WTC11 (cell line): Measurements from ENCODE around the gene GALR3. TPM values are rescaled to one million over a fixed set of nuclear protein-coding genes. Genes with fewer than 3 reads are reported as not detected.

Experiments
- AFF4 ChIP-seq: sonication (generic); formaldehyde crosslinking; IDR thresholded peaks from 2 replicates; pipeline ENCODE4 v1.8.1; 2023; ENCODE audit warnings: mild to moderate bottlenecking, missing genetic modification reagents, borderline replicate concordance
- ARID4B ChIP-seq: sonication (generic); formaldehyde crosslinking; IDR thresholded peaks from 2 replicates; pipeline ENCODE4 v1.8.0; 2023; ENCODE audit warnings: missing genetic modification reagents, mild to moderate bottlenecking, borderline replicate concordance
- ATF1 ChIP-seq: sonication (generic); formaldehyde crosslinking; IDR thresholded peaks from 2 replicates; pipeline ENCODE4 v1.8.1; 2023; ENCODE audit warnings: mild to moderate bottlenecking, moderate library complexity, missing genetic modification reagents
- ATF3 ChIP-seq: sonication (generic); formaldehyde crosslinking; conservative IDR thresholded peaks from 2 replicates; pipeline ENCODE4 v1.8.1; 2022; ENCODE audit warnings: mild to moderate bottlenecking, missing genetic modification reagents
- ELF4 ChIP-seq: sonication (generic); formaldehyde crosslinking; IDR thresholded peaks from 2 replicates; pipeline ENCODE4 v1.8.1; 2022; ENCODE audit warnings: low read depth, mild to moderate bottlenecking, moderate library complexity, missing genetic modification reagents
- FOXP1 ChIP-seq: sonication (generic); formaldehyde crosslinking; IDR thresholded peaks from 2 replicates; pipeline ENCODE4 v1.8.0; 2022; ENCODE audit warnings: missing genetic modification reagents, mild to moderate bottlenecking, moderate library complexity, borderline replicate concordance
- IRF1 ChIP-seq: sonication (generic); formaldehyde crosslinking; IDR thresholded peaks from 2 replicates; pipeline ENCODE4 v1.8.0; 2023; ENCODE audit warnings: missing genetic modification reagents
- MXD4 ChIP-seq: fragments of 250-450 bp; sonication (Bioruptor Pico); IDR thresholded peaks from 2 replicates; pipeline ENCODE4 v1.8.0; 2021; ENCODE audit warnings: mild to moderate bottlenecking, moderate library complexity, borderline replicate concordance
- NR1H2 ChIP-seq: sonication (generic); formaldehyde crosslinking; IDR thresholded peaks from 2 replicates; pipeline ENCODE4 v1.9.0; 2021; ENCODE audit warnings: mild to moderate bottlenecking, moderate library complexity, missing genetic modification reagents
- NR2C2 ChIP-seq: sonication (generic); formaldehyde crosslinking; IDR thresholded peaks from 2 replicates; pipeline ENCODE4 v1.8.0; 2022; ENCODE audit warnings: mild to moderate bottlenecking, missing genetic modification reagents
- OVOL2 ChIP-seq: fragments of 250-450 bp; sonication (Bioruptor Pico); IDR thresholded peaks from 2 replicates; pipeline ENCODE4 v1.9.0; 2021; ENCODE audit warnings: mild to moderate bottlenecking, borderline replicate concordance
- SMAD4 ChIP-seq: sonication (generic); formaldehyde crosslinking; IDR thresholded peaks from 2 replicates; pipeline ENCODE4 v1.8.0; 2022; ENCODE audit warnings: mild to moderate bottlenecking, missing genetic modification reagents
- STAT6 ChIP-seq: sonication (generic); formaldehyde crosslinking; conservative IDR thresholded peaks from 2 replicates; pipeline ENCODE4 v1.8.1; 2023; ENCODE audit warnings: mild to moderate bottlenecking, low read depth, missing genetic modification reagents, moderate library complexity
- TEAD1 ChIP-seq: sonication (generic); formaldehyde crosslinking; IDR thresholded peaks from 2 replicates; pipeline ENCODE4 v1.8.0; 2022; ENCODE audit warnings: mild to moderate bottlenecking, missing genetic modification reagents
- TEAD4 ChIP-seq: sonication (generic); formaldehyde crosslinking; IDR thresholded peaks from 2 replicates; pipeline ENCODE4 v1.8.0; 2022; ENCODE audit warnings: mild to moderate bottlenecking, missing genetic modification reagents
- USF2 ChIP-seq: sonication (generic); formaldehyde crosslinking; IDR thresholded peaks from 2 replicates; pipeline ENCODE4 v1.8.1; 2023; ENCODE audit warnings: mild to moderate bottlenecking, missing genetic modification reagents, moderate library complexity
- ZBTB43 ChIP-seq: sonication (generic); formaldehyde crosslinking; IDR thresholded peaks from 2 replicates; pipeline ENCODE4 v1.8.1; 2023; ENCODE audit warnings: mild to moderate bottlenecking, missing genetic modification reagents
- ZNF138 ChIP-seq: sonication (generic); formaldehyde crosslinking; conservative IDR thresholded peaks from 2 replicates; pipeline ENCODE4 v1.8.1; 2022; ENCODE audit warnings: mild to moderate bottlenecking, moderate library complexity, missing genetic modification reagents
- ZNF219 ChIP-seq: sonication (generic); formaldehyde crosslinking; IDR thresholded peaks from 2 replicates; pipeline ENCODE4 v1.8.0; 2023; ENCODE audit warnings: missing genetic modification reagents, mild to moderate bottlenecking, borderline replicate concordance
- ZNF263 ChIP-seq: sonication (generic); formaldehyde crosslinking; IDR thresholded peaks from 2 replicates; pipeline ENCODE4 v1.8.1; 2022; ENCODE audit warnings: low read depth, mild to moderate bottlenecking, moderate library complexity, missing genetic modification reagents
- ZNF396 ChIP-seq: fragments of 250-450 bp; sonication (Bioruptor Pico); IDR thresholded peaks from 2 replicates; pipeline ENCODE4 v1.8.0; 2021; ENCODE audit warnings: mild to moderate bottlenecking, moderate library complexity, borderline replicate concordance
- ZNF671 ChIP-seq: fragments of 250-450 bp; sonication (Bioruptor Pico); IDR thresholded peaks from 2 replicates; pipeline ENCODE4 v1.8.0; 2021; ENCODE audit warnings: mild to moderate bottlenecking
- total RNA-seq: library from RNA; stranded (reverse); gene quantifications from 3 replicates; pipeline ENCODE4 v1.2.3, GENCODE V29; 2021

The GALR3 gene
- total RNA-seq, 1 experiment from 2014 or later, result 0.79 TPM

- no peak for TF ChIP-seq IRF1 (CRISPR knock-in tag)
- no peak for TF ChIP-seq TEAD4 (CRISPR knock-in tag)
- no peak for TF ChIP-seq OVOL2 (CRISPR knock-in tag)
- no peak for TF ChIP-seq SMAD4
- TF ChIP-seq ZBTB43 (CRISPR knock-in tag), result no peak
- 0 out of 2 replicates have a peak, but pooled peaks have one; percentile 73 for TF ChIP-seq STAT6
- TF ChIP-seq FOXP1 (CRISPR knock-in tag), result peak; percentile 80; the same call in 1 of the 2 replicates
- no peak for TF ChIP-seq ZNF396 (CRISPR knock-in tag)
- TF ChIP-seq ZNF138, result no peak
- TF ChIP-seq TEAD1 (CRISPR knock-in tag), result peak; percentile 87; the same call in 1 of the 2 replicates
- TF ChIP-seq AFF4 (CRISPR knock-in tag), result no peak
- peak; percentile 73; the same call in 1 of the 2 replicates for TF ChIP-seq ATF1 (CRISPR knock-in tag)
- peak; percentile 89; the same call in 1 of the 2 replicates for TF ChIP-seq ARID4B (CRISPR knock-in tag)
- TF ChIP-seq ZNF671 (CRISPR knock-in tag), result no peak
- no peak for TF ChIP-seq ELF4 (CRISPR knock-in tag)
- TF ChIP-seq MXD4, result no peak
- no peak for TF ChIP-seq ZNF263 (CRISPR knock-in tag)
- TF ChIP-seq NR1H2, result no peak
- TF ChIP-seq USF2 (CRISPR knock-in tag), result no peak
- no peak for TF ChIP-seq ATF3 (CRISPR knock-in tag)
- no peak for TF ChIP-seq NR2C2 (CRISPR knock-in tag)
- TF ChIP-seq ZNF219, result no peak
Observed at GRCh38 chr22:37849089-37849751, 26.0 kb downstream of the GALR3 start, which contains the start of gene EIF3L (continued).
